Neural cell (in vitro differentiated cells): ENCODE data around the gene LINC01488. TPM values are rescaled to one million over a fixed set of nuclear protein-coding genes. Genes with fewer than 3 reads are reported as not detected.

Experiments used
- H2AFZ ChIP-seq: fragments of 200-600, 300-800 bp; sonication (generic), shearing (Covaris generic); 2 replicates; pipeline ENCODE4 v1.6.0; 2014; ENCODE audit warnings: low read depth, mild to moderate bottlenecking, antibody characterized with exemption, low read length, moderate library complexity
- H3F3A ChIP-seq: fragments of 200-600 bp; shearing (Covaris generic); 2 replicates; pipeline ENCODE4 v1.6.1; 2016; ENCODE audit warnings: mild to moderate bottlenecking, moderate library complexity, mixed read lengths, antibody characterized with exemption, low read length; ENCODE audit not compliant: insufficient read depth, poor library complexity, severe bottlenecking
- H3K27ac ChIP-seq: fragments of 200-600, 300-800 bp; sonication (generic), shearing (Covaris generic); 2 replicates; pipeline ENCODE4 v1.5.1; 2014; ENCODE audit warnings: mild to moderate bottlenecking, low read length, moderate library complexity
- H3K27me3 ChIP-seq: fragments of 300-800, 200-600 bp; sonication (generic), shearing (Covaris generic); 2 replicates; pipeline ENCODE4 v1.6.0; 2014; ENCODE audit warnings: mild to moderate bottlenecking, low read depth, low read length, moderate library complexity; ENCODE audit not compliant: insufficient read depth
- H3K36me3 ChIP-seq: fragments of 300-800, 200-600 bp; sonication (generic), shearing (Covaris generic); 2 replicates; pipeline ENCODE4 v1.5.1; 2014; ENCODE audit warnings: mild to moderate bottlenecking, antibody characterized with exemption, low read length, moderate library complexity; ENCODE audit not compliant: insufficient read depth
- H3K4me2 ChIP-seq: fragments of 300-800, 200-600 bp; sonication (generic), shearing (Covaris generic); 2 replicates; pipeline ENCODE4 v1.6.0; 2014; ENCODE audit warnings: mild to moderate bottlenecking, low read length
- H3K4me3 ChIP-seq: fragments of 300-800, 200-600 bp; sonication (generic), shearing (Covaris generic); 2 replicates; pipeline ENCODE4 v1.5.1; 2014; ENCODE audit warnings: mild to moderate bottlenecking, low read length, moderate library complexity
- H3K79me2 ChIP-seq: fragments of 200-600 bp; shearing (Covaris generic); replicated peaks from 2 replicates; pipeline ENCODE4 v1.6.0; 2014; ENCODE audit warnings: mild to moderate bottlenecking, low read length, moderate library complexity; ENCODE audit not compliant: insufficient read depth
- H3K9ac ChIP-seq: fragments of 300-800, 200-600 bp; sonication (generic), shearing (Covaris generic); 2 replicates; pipeline ENCODE4 v1.6.1; 2016; ENCODE audit warnings: mild to moderate bottlenecking, low read length, mixed read lengths
- H3K9me2 ChIP-seq: fragments of 200-600 bp; shearing (Covaris generic); 2 replicates; pipeline ENCODE4 v1.6.1; 2016; ENCODE audit warnings: mild to moderate bottlenecking, low read length, mixed read lengths; ENCODE audit not compliant: insufficient read depth
- H3K9me3 ChIP-seq: fragments of 200-600, 300-800 bp; sonication (generic), shearing (Covaris generic); 2 replicates; pipeline ENCODE4 v1.6.1; 2016; ENCODE audit warnings: mild to moderate bottlenecking, mixed run types, low read length, moderate library complexity, mixed read lengths
- H4K20me1 ChIP-seq: fragments of 200-600 bp; shearing (Covaris generic); 2 replicates; pipeline ENCODE4 v1.6.1; 2016; ENCODE audit warnings: mild to moderate bottlenecking, mixed run types; ENCODE audit not compliant: insufficient read depth
- EP300 ChIP-seq: fragments of 450-650 bp; conservative IDR thresholded peaks from 2 replicates; pipeline ENCODE4 v1.6.1; 2014; ENCODE audit warnings: antibody characterized with exemption, mild to moderate bottlenecking, moderate library complexity; ENCODE audit not compliant: poor library complexity, severe bottlenecking
- EZH2 ChIP-seq: fragments of 200-600, 300-800 bp; shearing (Covaris generic), sonication (generic); IDR thresholded peaks from 2 replicates; pipeline ENCODE4 v1.6.1; 2014; ENCODE audit warnings: antibody characterized with exemption, low read length, borderline replicate concordance, mild to moderate bottlenecking; ENCODE audit not compliant: insufficient read depth, poor library complexity, severe bottlenecking
- MXI1 ChIP-seq: fragments of 450-650 bp; conservative IDR thresholded peaks from 2 replicates; pipeline ENCODE4 v1.6.1; 2014; ENCODE audit warnings: antibody characterized with exemption, mild to moderate bottlenecking; ENCODE audit not compliant: poor library complexity, severe bottlenecking
- POLR2AphosphoS5 ChIP-seq: IDR thresholded peaks from 2 replicates; pipeline ENCODE4 v1.6.1; 2012
- RAD21 ChIP-seq: fragments of 450-650 bp; conservative IDR thresholded peaks from 2 replicates; pipeline ENCODE4 v1.6.1; 2014; ENCODE audit warnings: antibody characterized with exemption, mild to moderate bottlenecking, moderate library complexity
- SMC3 ChIP-seq: fragments of 450-650 bp; conservative IDR thresholded peaks from 2 replicates; pipeline ENCODE4 v1.6.1; 2014; ENCODE audit warnings: antibody characterized with exemption, mild to moderate bottlenecking, moderate library complexity; ENCODE audit not compliant: poor library complexity
- TAF1 ChIP-seq: IDR thresholded peaks from 2 replicates; pipeline ENCODE4 v1.6.1; 2012; ENCODE audit warnings: low read depth
- polyA plus RNA-seq: library from polyadenylated mRNA; depleted of rRNA; stranded (reverse); fragments of >200 nt; gene quantifications from 2 replicates; pipeline ENCODE4 v1.2.3, GENCODE V29; 2014
- TF ChIP-seq, protein P1 (sequence below): IDR thresholded peaks from 2 replicates; pipeline ENCODE4 v1.6.1; 2012; ENCODE audit warnings: borderline replicate concordance
- TF ChIP-seq, protein P2 (sequence below): fragments of 450-650 bp; IDR thresholded peaks from 2 replicates; pipeline ENCODE4 v1.5.1; 2014; ENCODE audit warnings: antibody characterized with exemption, mild to moderate bottlenecking, moderate library complexity; ENCODE audit not compliant: poor library complexity, severe bottlenecking

LINC01488 gene
- polyA plus RNA-seq, 1 donor from 2014 or later: not detected

DNA sequence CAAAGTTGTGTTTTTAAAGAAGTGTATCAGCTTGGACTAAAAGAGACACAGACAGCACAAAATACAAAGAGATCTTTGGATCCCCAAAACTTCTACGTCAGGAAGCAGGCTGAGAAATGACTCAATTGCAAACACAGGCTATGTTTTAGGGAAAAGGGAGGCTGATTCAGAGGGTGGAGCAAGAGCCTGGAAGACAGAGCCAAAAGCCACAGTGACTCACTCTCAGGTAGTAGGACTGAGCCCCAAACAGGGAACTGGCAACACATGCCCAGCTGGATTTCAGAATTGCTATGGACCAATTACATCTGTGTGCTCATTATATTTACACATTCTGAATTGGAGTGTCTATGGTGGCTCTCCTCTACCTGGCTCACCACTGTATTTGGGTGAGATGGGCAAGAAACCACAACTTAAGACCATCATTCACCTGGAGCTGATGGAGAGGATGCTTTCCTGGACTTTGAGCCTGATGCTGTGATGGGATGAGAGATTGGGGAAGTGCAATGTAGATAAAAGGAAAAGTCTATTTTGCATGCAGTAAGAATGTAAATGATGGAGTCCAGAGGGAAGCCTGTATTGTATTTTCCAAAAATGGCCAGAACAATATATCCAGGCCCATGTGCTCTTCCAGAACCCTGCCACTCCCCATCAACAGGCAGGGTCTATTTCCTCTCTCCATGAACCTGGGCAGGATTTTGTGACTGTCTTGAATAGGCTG lies 20.8 kb upstream of the LINC01488 start:
- Histone ChIP-seq H4K20me1 (no peaks in the 10 kb centered on the region), H2AFZ (no peak overlapping the region), H3K79me2 (no peaks in the 10 kb centered on the region), H3K4me3 (no peak overlapping the region), H3K9me3 (no peaks in the 10 kb centered on the region), H3K4me2 (no peak overlapping the region), H3K9me2 (no peaks in the 10 kb centered on the region), H3K27me3 (no peaks in the 10 kb centered on the region), H3F3A (no peaks in the 10 kb centered on the region), H3K27ac (no peak overlapping the region), H3K9ac (no peak overlapping the region), H3K36me3 (no peaks in the 10 kb centered on the region)
- no peak for TF ChIP-seq RAD21
- no peak for TF ChIP-seq MXI1
- TF ChIP-seq, protein P1, sequence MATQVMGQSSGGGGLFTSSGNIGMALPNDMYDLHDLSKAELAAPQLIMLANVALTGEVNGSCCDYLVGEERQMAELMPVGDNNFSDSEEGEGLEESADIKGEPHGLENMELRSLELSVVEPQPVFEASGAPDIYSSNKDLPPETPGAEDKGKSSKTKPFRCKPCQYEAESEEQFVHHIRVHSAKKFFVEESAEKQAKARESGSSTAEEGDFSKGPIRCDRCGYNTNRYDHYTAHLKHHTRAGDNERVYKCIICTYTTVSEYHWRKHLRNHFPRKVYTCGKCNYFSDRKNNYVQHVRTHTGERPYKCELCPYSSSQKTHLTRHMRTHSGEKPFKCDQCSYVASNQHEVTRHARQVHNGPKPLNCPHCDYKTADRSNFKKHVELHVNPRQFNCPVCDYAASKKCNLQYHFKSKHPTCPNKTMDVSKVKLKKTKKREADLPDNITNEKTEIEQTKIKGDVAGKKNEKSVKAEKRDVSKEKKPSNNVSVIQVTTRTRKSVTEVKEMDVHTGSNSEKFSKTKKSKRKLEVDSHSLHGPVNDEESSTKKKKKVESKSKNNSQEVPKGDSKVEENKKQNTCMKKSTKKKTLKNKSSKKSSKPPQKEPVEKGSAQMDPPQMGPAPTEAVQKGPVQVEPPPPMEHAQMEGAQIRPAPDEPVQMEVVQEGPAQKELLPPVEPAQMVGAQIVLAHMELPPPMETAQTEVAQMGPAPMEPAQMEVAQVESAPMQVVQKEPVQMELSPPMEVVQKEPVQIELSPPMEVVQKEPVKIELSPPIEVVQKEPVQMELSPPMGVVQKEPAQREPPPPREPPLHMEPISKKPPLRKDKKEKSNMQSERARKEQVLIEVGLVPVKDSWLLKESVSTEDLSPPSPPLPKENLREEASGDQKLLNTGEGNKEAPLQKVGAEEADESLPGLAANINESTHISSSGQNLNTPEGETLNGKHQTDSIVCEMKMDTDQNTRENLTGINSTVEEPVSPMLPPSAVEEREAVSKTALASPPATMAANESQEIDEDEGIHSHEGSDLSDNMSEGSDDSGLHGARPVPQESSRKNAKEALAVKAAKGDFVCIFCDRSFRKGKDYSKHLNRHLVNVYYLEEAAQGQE: no peak

DNA sequence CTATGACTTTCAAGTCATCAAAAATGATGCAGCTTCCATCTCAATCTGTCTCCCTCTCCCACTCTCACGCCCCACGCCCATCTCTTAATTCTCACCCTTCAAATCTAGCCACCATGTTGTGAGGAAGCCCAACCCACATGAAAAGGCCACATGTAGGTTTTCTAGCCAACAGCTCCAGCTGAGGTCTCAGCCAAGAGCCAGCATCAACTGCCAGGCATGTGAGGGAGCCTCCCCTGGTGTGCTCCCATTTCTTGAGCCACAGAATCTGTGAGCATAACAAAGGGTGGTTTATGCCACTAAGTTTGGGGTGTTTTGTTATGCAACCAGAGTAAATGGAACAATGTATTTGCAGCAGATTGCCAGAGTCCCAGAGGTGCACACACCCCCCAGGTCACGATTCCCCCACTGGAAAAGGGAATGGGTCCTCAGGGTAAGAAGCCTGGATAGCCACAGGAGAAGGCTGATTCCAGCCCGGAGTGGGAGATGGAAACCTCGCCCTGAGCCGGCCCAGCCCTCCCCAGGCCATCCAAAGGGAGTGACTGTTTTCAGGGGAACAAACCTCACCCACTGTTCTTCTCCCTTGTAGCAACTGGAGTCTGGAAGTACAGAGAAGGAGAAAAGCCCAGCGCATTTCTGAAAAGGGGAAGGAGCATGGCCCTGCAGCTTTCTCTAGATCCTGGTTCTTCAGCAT lies 20.0 kb upstream of the LINC01488 start:
- Histone ChIP-seq H3K27me3 (no peaks in the 10 kb centered on the region), H3K9ac (no peak overlapping the region), H3K27ac (no peak overlapping the region), H3K9me3 (no peaks in the 10 kb centered on the region), H3K4me3 (no peak overlapping the region), H3K79me2 (no peaks in the 10 kb centered on the region), H3K4me2 (no peak overlapping the region), H2AFZ (no peak overlapping the region), H4K20me1 (no peaks in the 10 kb centered on the region), H3K9me2 (no peaks in the 10 kb centered on the region), H3F3A (no peaks in the 10 kb centered on the region), H3K36me3 (no peaks in the 10 kb centered on the region)
- no peak for TF ChIP-seq EP300
- no peak for TF ChIP-seq POLR2AphosphoS5
- TF ChIP-seq, protein P1: no peak
- no peak for TF ChIP-seq MXI1
- no peak for TF ChIP-seq SMC3
- TF ChIP-seq, protein P2, sequence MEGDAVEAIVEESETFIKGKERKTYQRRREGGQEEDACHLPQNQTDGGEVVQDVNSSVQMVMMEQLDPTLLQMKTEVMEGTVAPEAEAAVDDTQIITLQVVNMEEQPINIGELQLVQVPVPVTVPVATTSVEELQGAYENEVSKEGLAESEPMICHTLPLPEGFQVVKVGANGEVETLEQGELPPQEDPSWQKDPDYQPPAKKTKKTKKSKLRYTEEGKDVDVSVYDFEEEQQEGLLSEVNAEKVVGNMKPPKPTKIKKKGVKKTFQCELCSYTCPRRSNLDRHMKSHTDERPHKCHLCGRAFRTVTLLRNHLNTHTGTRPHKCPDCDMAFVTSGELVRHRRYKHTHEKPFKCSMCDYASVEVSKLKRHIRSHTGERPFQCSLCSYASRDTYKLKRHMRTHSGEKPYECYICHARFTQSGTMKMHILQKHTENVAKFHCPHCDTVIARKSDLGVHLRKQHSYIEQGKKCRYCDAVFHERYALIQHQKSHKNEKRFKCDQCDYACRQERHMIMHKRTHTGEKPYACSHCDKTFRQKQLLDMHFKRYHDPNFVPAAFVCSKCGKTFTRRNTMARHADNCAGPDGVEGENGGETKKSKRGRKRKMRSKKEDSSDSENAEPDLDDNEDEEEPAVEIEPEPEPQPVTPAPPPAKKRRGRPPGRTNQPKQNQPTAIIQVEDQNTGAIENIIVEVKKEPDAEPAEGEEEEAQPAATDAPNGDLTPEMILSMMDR: no peak
- no peak for TF ChIP-seq EZH2
- TF ChIP-seq TAF1: no peak
- no peak for TF ChIP-seq RAD21
